Measurements from ENCODE around the gene AMBRA1. TPM values are rescaled to one million over a fixed set of nuclear protein-coding genes. Genes with fewer than 3 reads are reported as not detected.
"Not testable (repeated sequence)": the region's sequence is repeated elsewhere in the genome, so short reads cannot be mapped to it uniquely, and the experiment has no call there.

AMBRA1 gene
- total RNA-seq, 1 donor from 2014 or later: 29.4 TPM

GRCh38 chr11:46588131-46588530 lies 5.7 kb downstream of the AMBRA1 start:
- H4K20me1 ChIP-seq (ENCODE audit: insufficient read depth, low read length): peaks cover 63% of the 10 kb centered on the region
- TF ChIP-seq CTCF (IDR thresholded peaks at IDR 0.05; ENCODE audit: insufficient read depth, low read depth, low read length) (no peak), EZH2 (IDR thresholded peaks at IDR 0.05; ENCODE audit: insufficient read depth, low read length) (no peak)
- no peaks in the 10 kb centered on the region for H3K9me3 ChIP-seq (ENCODE audit: insufficient read depth, low read depth, low read length)
- peaks cover 11% of the 10 kb centered on the region for H3K4me1 ChIP-seq (ENCODE audit: insufficient read depth, low read length)
- H2AFZ ChIP-seq (ENCODE audit: low read depth, low read length): no peak overlapping the region
- Mint-ChIP-seq H3K27me3 (ENCODE audit: low read depth, unreplicated experiment) (no peaks in the 10 kb centered on the region), H3K9me3 (ENCODE audit: unreplicated experiment) (no peaks in the 10 kb centered on the region), H3K4me3 (ENCODE audit: unreplicated experiment) (no peak overlapping the region), H3K27ac (ENCODE audit: unreplicated experiment) (no peak overlapping the region), H3K4me1 (ENCODE audit: low read depth, unreplicated experiment) (peaks cover 8% of the 10 kb centered on the region), H3K36me3 (ENCODE audit: low read depth, unreplicated experiment) (no peaks in the 10 kb centered on the region)
- H3K4me2 ChIP-seq (ENCODE audit: low read length): no peak overlapping the region
- no peak overlapping the region for H3K4me3 ChIP-seq (ENCODE audit: insufficient read depth, low read depth, low read length)
- DNase-seq (ENCODE audit: low read depth) (no peak), FAIRE-seq (no peak)
- H3K79me2 ChIP-seq (ENCODE audit: insufficient read depth, low read length): peaks cover 81% of the 10 kb centered on the region
- H3K27me3 ChIP-seq (ENCODE audit: insufficient read depth, low read length): no peaks in the 10 kb centered on the region
- H3K36me3 ChIP-seq (ENCODE audit: insufficient read depth, low read length): no peaks in the 10 kb centered on the region
- H3K27ac ChIP-seq (ENCODE audit: low read depth, low read length): no peak overlapping the region
- H3K9ac ChIP-seq (ENCODE audit: low read length): no peak overlapping the region

GRCh38 chr11:46583513-46583912 lies 10.3 kb downstream of the AMBRA1 start:
- not testable (repeated sequence) for H3K36me3 Mint-ChIP-seq (ENCODE audit: low read depth, unreplicated experiment); H3K4me3 Mint-ChIP-seq (ENCODE audit: unreplicated experiment); H3K4me3 ChIP-seq (ENCODE audit: insufficient read depth, low read depth, low read length); H3K4me1 ChIP-seq (ENCODE audit: insufficient read depth, low read length); H3K9ac ChIP-seq (ENCODE audit: low read length); H3K27me3 Mint-ChIP-seq (ENCODE audit: low read depth, unreplicated experiment); H3K9me3 ChIP-seq (ENCODE audit: insufficient read depth, low read depth, low read length); FAIRE-seq; H3K27me3 ChIP-seq (ENCODE audit: insufficient read depth, low read length); H3K27ac ChIP-seq (ENCODE audit: low read depth, low read length); H3K27ac Mint-ChIP-seq (ENCODE audit: unreplicated experiment); H2AFZ ChIP-seq (ENCODE audit: low read depth, low read length); H3K4me1 Mint-ChIP-seq (ENCODE audit: low read depth, unreplicated experiment); H3K9me3 Mint-ChIP-seq (ENCODE audit: unreplicated experiment); H3K36me3 ChIP-seq (ENCODE audit: insufficient read depth, low read length); DNase-seq (ENCODE audit: low read depth); H3K4me2 ChIP-seq (ENCODE audit: low read length)
- peaks cover 75% of the 10 kb centered on the region for H3K79me2 ChIP-seq (ENCODE audit: insufficient read depth, low read length)
- peaks cover 50% of the 10 kb centered on the region for H4K20me1 ChIP-seq (ENCODE audit: insufficient read depth, low read length)

- H3K36me3 ChIP-seq (ENCODE audit: insufficient read depth, low read length): no peaks in the 10 kb centered on the region
- H3K4me3 Mint-ChIP-seq (ENCODE audit: unreplicated experiment): no peak overlapping the region
- H3K4me1 ChIP-seq (ENCODE audit: insufficient read depth, low read length): no peaks in the 10 kb centered on the region
- FAIRE-seq (no peak), DNase-seq (ENCODE audit: low read depth) (no peak)
- no peaks in the 10 kb centered on the region for H3K27me3 ChIP-seq (ENCODE audit: insufficient read depth, low read length)
- H3K4me2 ChIP-seq (ENCODE audit: low read length): no peak overlapping the region
- H2AFZ ChIP-seq (ENCODE audit: low read depth, low read length): no peak overlapping the region
- H3K9ac ChIP-seq (ENCODE audit: low read length): no peak overlapping the region
- H4K20me1 ChIP-seq (ENCODE audit: insufficient read depth, low read length): peaks cover 49% of the 10 kb centered on the region
- H3K27me3 Mint-ChIP-seq (ENCODE audit: low read depth, unreplicated experiment): no peaks in the 10 kb centered on the region
- no peak overlapping the region for H3K27ac Mint-ChIP-seq (ENCODE audit: unreplicated experiment)
- H3K4me3 ChIP-seq (ENCODE audit: insufficient read depth, low read depth, low read length): no peak overlapping the region
- H3K79me2 ChIP-seq (ENCODE audit: insufficient read depth, low read length): peaks cover 75% of the 10 kb centered on the region
- H3K27ac ChIP-seq (ENCODE audit: low read depth, low read length): no peak overlapping the region
- peaks cover 1% of the 10 kb centered on the region for H3K4me1 Mint-ChIP-seq (ENCODE audit: low read depth, unreplicated experiment)
- H3K9me3 Mint-ChIP-seq (ENCODE audit: unreplicated experiment): peaks cover 2% of the 10 kb centered on the region
- no peaks in the 10 kb centered on the region for H3K36me3 Mint-ChIP-seq (ENCODE audit: low read depth, unreplicated experiment)
- no peaks in the 10 kb centered on the region for H3K9me3 ChIP-seq (ENCODE audit: insufficient read depth, low read depth, low read length)
- TF ChIP-seq EZH2 (IDR thresholded peaks at IDR 0.05; ENCODE audit: insufficient read depth, low read length) (no peak), CTCF (IDR thresholded peaks at IDR 0.05; ENCODE audit: insufficient read depth, low read depth, low read length) (no peak)
Measured at GRCh38 chr11:46582588-46582987, 11.2 kb downstream of the AMBRA1 start.
